Endothelial cell of umbilical vein (primary cell): ENCODE results near the gene ACVR1C. TPM values are rescaled to one million over a fixed set of nuclear protein-coding genes. Genes with fewer than 3 reads are reported as not detected.

Source experiments
- BruUV-seq: library from RNA; stranded (reverse); fragments of 400-500 nt; replicated peaks from 2 replicates; lab custom pipeline; 2021; lab: Mats Ljungman, UMichigan
- CTCF ChIA-PET: fragments of 300-600, 350-600 bp; sonication (Branson Sonifier 250); formaldehyde crosslinking; loops from one replicate; lab custom pipeline; 2021; ENCODE audit warnings: antibody characterized with exemption, inconsistent platforms; lab: Charles Lee
- POLR2A ChIA-PET: fragments of 300-600, 350-600 bp; sonication (Branson Sonifier 250); formaldehyde crosslinking; loops from one replicate; lab custom pipeline; 2021; ENCODE audit warnings: antibody characterized with exemption, inconsistent platforms; lab: Charles Lee
- DNase-seq: peaks from one replicate; pipeline ENCODE4 v3.0.0-alpha.2; 2011; ENCODE audit warnings: low read depth, low spot score
- FAIRE-seq: peaks from 2 replicates; lab custom pipeline; 2011; peaks lifted over from hg19 to GRCh38; lab: Jason Lieb, UNC
- H2AFZ ChIP-seq: 2 replicates; pipeline ENCODE4 v1.6.0; 2012; ENCODE audit warnings: low read depth, low read length, control low read depth, inconsistent platforms
- H3K27ac ChIP-seq: 2 replicates; pipeline ENCODE4 v1.5.1; 2011; ENCODE audit warnings: low read depth, mild to moderate bottlenecking, control low read depth, low read length, moderate library complexity; ENCODE audit not compliant: insufficient read depth
- H3K27me3 ChIP-seq, 2 experiments: 2 replicates each; pipeline versions ENCODE4 v1.6.0 to v1.6.1; 2011; ENCODE audit warnings: low read length in 2 of 2, mixed read lengths in 1 of 2; ENCODE audit not compliant: control insufficient read depth in 2 of 2, insufficient read depth in 2 of 2
- H3K36me3 ChIP-seq, 2 experiments: 2 replicates in 1 of 2; 3 replicates in 1 of 2; pipeline ENCODE4 v1.5.1; 2011; ENCODE audit warnings: low read length in 2 of 2, mild to moderate bottlenecking in 1 of 2, moderate library complexity in 1 of 2; ENCODE audit not compliant: control insufficient read depth in 2 of 2, insufficient read depth in 2 of 2; ENCODE audit errors: extremely low read depth in 1 of 2
- H3K4me1 ChIP-seq: 3 replicates; pipeline ENCODE4 v1.5.1; 2011; ENCODE audit warnings: mild to moderate bottlenecking, low read length; ENCODE audit not compliant: control insufficient read depth, insufficient read depth; ENCODE audit errors: extremely low read depth
- H3K4me2 ChIP-seq: 2 replicates; pipeline ENCODE4 v1.6.1; 2011; ENCODE audit warnings: low read length, control low read depth, mixed read lengths; ENCODE audit not compliant: insufficient read depth
- H3K4me3 ChIP-seq, 3 experiments: fragments of 200-600 bp in 1 of 3; sonication (generic), shearing (Covaris generic) in 1 of 3; replicated peaks in 1 of 3; 2 replicates each; pipeline ENCODE4 v1.5.1; 2011 to 2016; ENCODE audit warnings: control low read depth in 3 of 3, low read length in 3 of 3, mild to moderate bottlenecking in 2 of 3, inconsistent platforms in 1 of 3, low read depth in 1 of 3, moderate library complexity in 1 of 3; ENCODE audit not compliant: insufficient read depth in 1 of 3
- H3K79me2 ChIP-seq: 2 replicates; pipeline ENCODE4 v1.6.0; 2012; ENCODE audit warnings: low read length, inconsistent platforms; ENCODE audit not compliant: control insufficient read depth, insufficient read depth
- H3K9ac ChIP-seq: replicated peaks from 2 replicates; pipeline ENCODE3; 2011; ENCODE audit warnings: low read length, control low read depth; ENCODE audit not compliant: insufficient read depth; ENCODE audit errors: extremely low read depth
- H3K9me1 ChIP-seq: replicated peaks from 3 replicates; pipeline ENCODE4 v1.6.0; 2011; ENCODE audit warnings: mild to moderate bottlenecking, low read length; ENCODE audit not compliant: control insufficient read depth, insufficient read depth; ENCODE audit errors: extremely low read depth
- H3K9me3 ChIP-seq: replicated peaks from 2 replicates; pipeline ENCODE4 v1.5.1; 2012; ENCODE audit warnings: low read length, inconsistent platforms; ENCODE audit not compliant: control insufficient read depth, insufficient read depth
- H4K20me1 ChIP-seq: replicated peaks from 2 replicates; pipeline ENCODE3; 2011; ENCODE audit warnings: mild to moderate bottlenecking, low read length; ENCODE audit not compliant: control insufficient read depth, insufficient read depth; ENCODE audit errors: extremely low read depth
- EZH2 ChIP-seq: IDR thresholded peaks from 2 replicates; pipeline ENCODE4 v1.6.1; 2012; ENCODE audit warnings: borderline replicate concordance, low read depth, mild to moderate bottlenecking, moderate library complexity, low read length, inconsistent platforms; ENCODE audit not compliant: severe bottlenecking
- FOS ChIP-seq: IDR thresholded peaks from 2 replicates; pipeline ENCODE4 v1.6.1; 2011; ENCODE audit warnings: mild to moderate bottlenecking, low read length, moderate library complexity, borderline replicate concordance; ENCODE audit not compliant: insufficient read depth
- GATA2 ChIP-seq: IDR thresholded peaks from 2 replicates; pipeline ENCODE4 v1.7.0; 2011; ENCODE audit warnings: low read depth, mild to moderate bottlenecking, moderate library complexity, mixed read lengths, low read length; ENCODE audit not compliant: insufficient read length, insufficient read depth
- JUN ChIP-seq: IDR thresholded peaks from 2 replicates; pipeline ENCODE4 v1.6.1; 2011; ENCODE audit warnings: borderline replicate concordance, low read depth; ENCODE audit not compliant: insufficient read length, insufficient read depth
- MYC ChIP-seq: IDR thresholded peaks from one replicate; pipeline ENCODE4 v1.6.1; 2011; ENCODE audit warnings: mild to moderate bottlenecking, low read depth, low read length
- POLR2A ChIP-seq: IDR thresholded peaks from 2 replicates; pipeline ENCODE4 v1.6.1; 2012; ENCODE audit warnings: low read depth, mild to moderate bottlenecking, control low read depth, low read length
- POLR2AphosphoS5 ChIP-seq: IDR thresholded peaks from 2 replicates; pipeline ENCODE4 v1.6.1; 2012; ENCODE audit warnings: low read depth, mild to moderate bottlenecking, control low read depth, low read length, moderate library complexity; ENCODE audit not compliant: insufficient read depth
- dilution Hi-C: fragments of 300-500 bp; cut with MboI; formaldehyde crosslinking; loops from one replicate; pipeline ENCODE4 v1.15.0; 2019; ENCODE audit warnings: low sequenced_read_pairs; ENCODE audit not compliant: extremely low pct_ligation_motif_present
- intact Hi-C: fragments of 100-400 bp; cut with micrococcal nuclease; formaldehyde crosslinking; loops from one replicate; pipeline ENCODE4 v1.10.0; 2022
- polyA plus RNA-seq, 4 experiments: library from polyadenylated mRNA; depleted of rRNA in 3 of 4; stranded (reverse) in 3 of 4; unstranded in 1 of 4; fragments of >200 nt; gene quantifications; 2 replicates each; pipeline versions ENCODE4 v1.2.1 to v1.2.3, GENCODE V29; 2011 to 2012; ENCODE audit warnings: missing spikeins in 1 of 4
- total RNA-seq: library from RNA; stranded (reverse); gene quantifications from 2 replicates; pipeline ENCODE4 v1.2.3, GENCODE V29; 2021
- TF ChIP-seq, protein P1 (sequence below): IDR thresholded peaks from 2 replicates; pipeline ENCODE4 v1.6.1; 2011; ENCODE audit not compliant: insufficient read depth, insufficient read length
- TF ChIP-seq, protein P2 (sequence below), 2 donors: IDR thresholded peaks; 1 replicate in 1 of 2; 2 replicates in 1 of 2; pipeline ENCODE4 v1.5.1; 2011; ENCODE audit warnings: low read length in 2 of 2, mild to moderate bottlenecking in 2 of 2, moderate library complexity in 2 of 2, control low read depth in 1 of 2, inconsistent platforms in 1 of 2, low read depth in 1 of 2; ENCODE audit not compliant: insufficient read depth in 1 of 2; ENCODE audit errors: extremely low read depth in 1 of 2

The ACVR1C gene
- total and polyA plus RNA-seq, 2 donors (not counting 3 experiments of a cell fraction or from before 2014, with no cell fraction given): not detected

DNA sequence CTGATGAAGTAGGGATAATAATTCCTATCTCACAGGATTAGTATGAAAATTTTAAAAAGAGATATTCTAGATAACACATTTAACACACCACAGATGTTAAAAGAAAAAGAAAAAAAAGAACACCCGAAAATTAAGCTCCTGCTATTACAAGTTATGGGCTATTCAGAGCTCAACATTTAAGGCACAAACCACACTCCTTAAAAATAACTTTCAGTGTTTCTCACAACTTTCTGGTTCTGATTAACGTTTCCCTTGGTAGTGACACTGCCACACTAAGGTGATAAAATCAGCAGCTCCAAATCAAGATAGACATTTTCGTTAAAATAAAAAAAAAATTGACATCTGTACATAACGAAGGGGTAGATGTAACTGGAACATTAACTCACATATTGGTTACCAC, 26.9 kb downstream of the ACVR1C start:
- FAIRE-seq (no peak), DNase-seq (no peak)
- Histone ChIP-seq H3K36me3 (no peaks in the 10 kb centered on the region), H3K27me3 (peaks cover 4 to 18% of the 10 kb centered on the region in 2 experiments), H3K9ac (no peak overlapping the region), H4K20me1 (no peaks in the 10 kb centered on the region), H2AFZ (no peak overlapping the region), H3K27ac (no peak overlapping the region), H3K4me2 (no peak overlapping the region), H3K79me2 (no peaks in the 10 kb centered on the region), H3K4me1 (no peaks in the 10 kb centered on the region), H3K9me1 (no peaks in the 10 kb centered on the region), H3K4me3 (no peak overlapping the region), H3K9me3 (no peaks in the 10 kb centered on the region)
- CTCF ChIA-PET: interaction anchor here (1.0 kb wide), 1 partner anchor 20 kb away, joined by 3 read pairs; no protein-coding TSS in a partner anchor
- BruUV-seq: no TSS peak
- intact Hi-C loops (no loop called here), dilution Hi-C loops (no loop called here)
- POLR2A ChIA-PET: no interaction called here
- TF ChIP-seq FOS (no peak), POLR2A (no peak), GATA2 (no peak), EZH2 (no peak), JUN (no peak), MYC (no peak), POLR2AphosphoS5 (no peak)
- TF ChIP-seq, protein P1, sequence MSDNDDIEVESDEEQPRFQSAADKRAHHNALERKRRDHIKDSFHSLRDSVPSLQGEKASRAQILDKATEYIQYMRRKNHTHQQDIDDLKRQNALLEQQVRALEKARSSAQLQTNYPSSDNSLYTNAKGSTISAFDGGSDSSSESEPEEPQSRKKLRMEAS: no peak
- TF ChIP-seq, protein P2, sequence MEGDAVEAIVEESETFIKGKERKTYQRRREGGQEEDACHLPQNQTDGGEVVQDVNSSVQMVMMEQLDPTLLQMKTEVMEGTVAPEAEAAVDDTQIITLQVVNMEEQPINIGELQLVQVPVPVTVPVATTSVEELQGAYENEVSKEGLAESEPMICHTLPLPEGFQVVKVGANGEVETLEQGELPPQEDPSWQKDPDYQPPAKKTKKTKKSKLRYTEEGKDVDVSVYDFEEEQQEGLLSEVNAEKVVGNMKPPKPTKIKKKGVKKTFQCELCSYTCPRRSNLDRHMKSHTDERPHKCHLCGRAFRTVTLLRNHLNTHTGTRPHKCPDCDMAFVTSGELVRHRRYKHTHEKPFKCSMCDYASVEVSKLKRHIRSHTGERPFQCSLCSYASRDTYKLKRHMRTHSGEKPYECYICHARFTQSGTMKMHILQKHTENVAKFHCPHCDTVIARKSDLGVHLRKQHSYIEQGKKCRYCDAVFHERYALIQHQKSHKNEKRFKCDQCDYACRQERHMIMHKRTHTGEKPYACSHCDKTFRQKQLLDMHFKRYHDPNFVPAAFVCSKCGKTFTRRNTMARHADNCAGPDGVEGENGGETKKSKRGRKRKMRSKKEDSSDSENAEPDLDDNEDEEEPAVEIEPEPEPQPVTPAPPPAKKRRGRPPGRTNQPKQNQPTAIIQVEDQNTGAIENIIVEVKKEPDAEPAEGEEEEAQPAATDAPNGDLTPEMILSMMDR (IDR thresholded peaks at IDR 0.05; ENCODE audit: extremely low read depth in 1 of 2, insufficient read depth in 1 of 2, low read depth in 1 of 2, low read length in 2 of 2): no peak
